Keratinocyte (primary cell): ENCODE data around the gene PER2. TPM values are rescaled to one million over a fixed set of nuclear protein-coding genes. Genes with fewer than 3 reads are reported as not detected.

Experiments
- DNase-seq: peaks from one replicate; pipeline ENCODE4 v3.0.0-alpha.2; 2011; ENCODE audit warnings: low read depth, missing footprints, low spot score
- FAIRE-seq: peaks from 2 replicates; lab custom pipeline; 2011; peaks lifted over from hg19 to GRCh38; lab: Jason Lieb, UNC
- H2AFZ ChIP-seq: 2 replicates; pipeline ENCODE4 v1.6.0; 2012; ENCODE audit warnings: low read length, control low read depth, inconsistent platforms; ENCODE audit not compliant: control insufficient read depth
- H3K27ac ChIP-seq: 2 replicates; pipeline ENCODE4 v1.5.1; 2011; ENCODE audit warnings: low read length; ENCODE audit not compliant: control insufficient read depth, insufficient read depth
- H3K27me3 ChIP-seq: 3 replicates; pipeline ENCODE4 v1.6.0; 2011; ENCODE audit warnings: low read length; ENCODE audit not compliant: control insufficient read depth, insufficient read depth; ENCODE audit errors: extremely low read depth
- H3K36me3 ChIP-seq, 2 experiments: 2 replicates in 1 of 2; 3 replicates in 1 of 2; pipeline ENCODE4 v1.5.1; 2011; ENCODE audit warnings: low read length in 2 of 2, mild to moderate bottlenecking in 1 of 2; ENCODE audit not compliant: control insufficient read depth in 2 of 2, insufficient read depth in 2 of 2; ENCODE audit errors: extremely low read depth in 1 of 2
- H3K4me1 ChIP-seq: 3 replicates; pipeline ENCODE4 v1.5.1; 2011; ENCODE audit warnings: low read length; ENCODE audit not compliant: control insufficient read depth, insufficient read depth; ENCODE audit errors: extremely low read depth
- H3K4me2 ChIP-seq: 3 replicates; pipeline ENCODE4 v1.6.0; 2011; ENCODE audit warnings: low read depth, low read length; ENCODE audit not compliant: control insufficient read depth, insufficient read depth; ENCODE audit errors: extremely low read depth
- H3K4me3 ChIP-seq, 3 experiments: fragments of 200-600 bp in 1 of 3; sonication (generic) in 1 of 3; 2 replicates in 2 of 3; 3 replicates in 1 of 3; pipeline ENCODE4 v1.5.1; 2011 to 2016; ENCODE audit warnings: low read length in 3 of 3, mild to moderate bottlenecking in 3 of 3, control low read depth in 2 of 3, inconsistent platforms in 1 of 3, low read depth in 1 of 3, mixed read lengths in 1 of 3, mixed run types in 1 of 3, moderate library complexity in 1 of 3; ENCODE audit not compliant: control insufficient read depth in 2 of 3, insufficient read depth in 2 of 3; ENCODE audit errors: extremely low read depth in 1 of 3
- H3K79me2 ChIP-seq: 2 replicates; pipeline ENCODE4 v1.6.0; 2012; ENCODE audit warnings: low read length; ENCODE audit not compliant: control insufficient read depth, insufficient read depth
- H3K9ac ChIP-seq: 3 replicates; pipeline ENCODE4 v1.6.0; 2011; ENCODE audit warnings: low read length; ENCODE audit not compliant: control insufficient read depth, insufficient read depth; ENCODE audit errors: extremely low read depth
- H3K9me1 ChIP-seq: 3 replicates; pipeline ENCODE4 v1.6.0; 2011; ENCODE audit warnings: low read length; ENCODE audit not compliant: control insufficient read depth, insufficient read depth; ENCODE audit errors: extremely low read depth
- H3K9me3 ChIP-seq: 2 replicates; pipeline ENCODE4 v1.5.1; 2012; ENCODE audit warnings: low read depth, low read length; ENCODE audit not compliant: control insufficient read depth
- H4K20me1 ChIP-seq: 3 replicates; pipeline ENCODE4 v1.6.0; 2011; ENCODE audit warnings: low read length; ENCODE audit not compliant: control insufficient read depth, insufficient read depth; ENCODE audit errors: extremely low read depth
- EZH2 ChIP-seq: IDR thresholded peaks from one replicate; pipeline ENCODE4 v1.6.1; 2012; ENCODE audit warnings: inconsistent platforms, mild to moderate bottlenecking, low read length, moderate library complexity
- dilution Hi-C: fragments of 300-500 bp; cut with MboI; formaldehyde crosslinking; loops from one replicate; pipeline ENCODE4 v1.7.0; 2020; ENCODE audit warnings: low sequenced_read_pairs; ENCODE audit not compliant: extremely low pct_ligation_motif_present
- polyA plus RNA-seq, 5 experiments: library from polyadenylated mRNA; depleted of rRNA in 3 of 5; stranded (reverse) in 3 of 5; stranded (forward) in 1 of 5; unstranded in 1 of 5; fragments of >200 nt; gene quantifications; 1 replicate in 1 of 5; 2 replicates in 3 of 5; 3 replicates in 1 of 5; pipeline versions ENCODE4 v1.2.1 to v1.2.3, GENCODE V29; 2011 to 2012; ENCODE audit warnings: missing spikeins in 2 of 5, low read depth in 1 of 5, low replicate concordance in 1 of 5
- TF ChIP-seq, protein P1 (sequence below), 3 experiments: IDR thresholded peaks in 1 of 3; conservative IDR thresholded peaks in 1 of 3; optimal IDR thresholded peaks in 1 of 3; 2 replicates in 2 of 3; 3 replicates in 1 of 3; pipeline versions ENCODE3 to v1.5.1; 2011; ENCODE audit warnings: low read length in 3 of 3, mild to moderate bottlenecking in 3 of 3, moderate library complexity in 2 of 3, control low read depth in 1 of 3, inconsistent platforms in 1 of 3; ENCODE audit not compliant: insufficient read depth in 2 of 3; ENCODE audit errors: extremely low read depth in 1 of 3

PER2 gene
- polyA plus RNA-seq, 1 donor (not counting 4 experiments of a cell fraction or from before 2014, with no cell fraction given), result 1.6 TPM

GRCh38 chr2:238296638-238297457 lies 8.4 kb upstream of the PER2 start:
- dilution Hi-C loops, result no loop called here
- FAIRE-seq (no peak), DNase-seq (no peak)
- Histone ChIP-seq H3K79me2 (no peaks in the 10 kb centered on the region), H3K4me1 (no peaks in the 10 kb centered on the region), H4K20me1 (no peaks in the 10 kb centered on the region), H3K9me1 (no peaks in the 10 kb centered on the region), H3K4me3 (no peak overlapping the region), H3K27me3 (peaks cover 14% of the 10 kb centered on the region), H3K9me3 (no peaks in the 10 kb centered on the region), H3K36me3 (no peaks in the 10 kb centered on the region), H3K4me2 (no peak overlapping the region), H3K9ac (no peak overlapping the region), H2AFZ (no peak overlapping the region), H3K27ac (no peak overlapping the region)
- TF ChIP-seq, protein P1, sequence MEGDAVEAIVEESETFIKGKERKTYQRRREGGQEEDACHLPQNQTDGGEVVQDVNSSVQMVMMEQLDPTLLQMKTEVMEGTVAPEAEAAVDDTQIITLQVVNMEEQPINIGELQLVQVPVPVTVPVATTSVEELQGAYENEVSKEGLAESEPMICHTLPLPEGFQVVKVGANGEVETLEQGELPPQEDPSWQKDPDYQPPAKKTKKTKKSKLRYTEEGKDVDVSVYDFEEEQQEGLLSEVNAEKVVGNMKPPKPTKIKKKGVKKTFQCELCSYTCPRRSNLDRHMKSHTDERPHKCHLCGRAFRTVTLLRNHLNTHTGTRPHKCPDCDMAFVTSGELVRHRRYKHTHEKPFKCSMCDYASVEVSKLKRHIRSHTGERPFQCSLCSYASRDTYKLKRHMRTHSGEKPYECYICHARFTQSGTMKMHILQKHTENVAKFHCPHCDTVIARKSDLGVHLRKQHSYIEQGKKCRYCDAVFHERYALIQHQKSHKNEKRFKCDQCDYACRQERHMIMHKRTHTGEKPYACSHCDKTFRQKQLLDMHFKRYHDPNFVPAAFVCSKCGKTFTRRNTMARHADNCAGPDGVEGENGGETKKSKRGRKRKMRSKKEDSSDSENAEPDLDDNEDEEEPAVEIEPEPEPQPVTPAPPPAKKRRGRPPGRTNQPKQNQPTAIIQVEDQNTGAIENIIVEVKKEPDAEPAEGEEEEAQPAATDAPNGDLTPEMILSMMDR (optimal IDR thresholded peaks at IDR 0.05 in 1 of 3, IDR thresholded peaks at IDR 0.05 in 1 of 3, conservative IDR thresholded peaks at IDR 0.05 in 1 of 3; ENCODE audit: extremely low read depth in 1 of 3, insufficient read depth in 2 of 3, low read length in 3 of 3), result no peak
- TF ChIP-seq EZH2, result no peak

DNA sequence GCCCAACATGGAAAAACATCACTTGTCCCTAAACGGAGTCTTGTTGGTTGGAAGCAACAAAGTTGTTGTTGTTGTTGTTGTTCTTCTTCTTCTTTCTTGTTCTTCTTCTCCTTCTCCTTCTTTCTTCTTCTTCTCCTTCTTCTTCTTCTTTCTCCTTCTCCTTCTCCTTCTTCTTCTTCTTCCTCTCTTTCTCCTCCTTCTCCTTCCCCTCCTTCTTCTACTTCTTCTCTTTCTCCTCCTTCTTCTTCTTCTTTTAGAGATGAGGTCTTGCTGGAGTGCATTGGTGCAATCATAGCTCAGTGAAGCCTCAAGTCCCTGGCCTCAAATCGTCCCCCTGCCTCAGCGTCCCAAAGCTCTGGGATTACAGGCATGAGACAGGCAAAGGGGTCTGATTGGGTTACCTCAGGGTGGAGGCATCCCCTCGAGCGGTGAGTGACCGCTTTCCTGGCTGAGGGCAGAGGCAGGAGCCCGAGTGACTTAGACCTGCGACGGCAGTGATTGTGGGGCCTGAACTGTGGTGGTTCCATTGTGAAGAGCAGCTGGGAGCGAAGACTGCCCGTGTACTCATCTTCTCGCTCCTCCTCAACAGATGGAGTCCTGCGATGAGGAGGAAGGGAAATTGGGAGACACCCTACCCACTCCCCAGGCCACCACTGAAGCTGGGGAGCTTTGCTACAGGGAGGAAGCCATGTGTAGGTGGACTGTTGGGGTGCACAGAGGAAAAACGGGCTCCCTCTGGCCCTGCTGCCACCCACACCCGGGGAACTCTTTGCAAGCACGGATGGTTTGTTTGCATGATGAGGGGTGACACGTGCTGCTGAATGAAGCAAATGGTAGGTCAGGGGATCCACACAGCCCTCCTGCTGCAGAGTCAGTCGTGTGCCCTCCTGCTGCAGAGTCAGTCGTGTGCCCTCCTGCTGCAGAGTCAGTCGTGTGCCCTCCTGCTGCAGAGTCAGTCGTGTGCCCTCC lies 7.0 kb upstream of the PER2 start:
- Histone ChIP-seq H3K4me2 (no peak overlapping the region), H3K4me3 (no peak overlapping the region), H2AFZ (no peak overlapping the region), H3K4me1 (peaks cover 8% of the 10 kb centered on the region), H3K27ac (no peak overlapping the region), H3K79me2 (no peaks in the 10 kb centered on the region), H3K9ac (no peak overlapping the region), H4K20me1 (no peaks in the 10 kb centered on the region), H3K9me1 (no peaks in the 10 kb centered on the region), H3K36me3 (no peaks in the 10 kb centered on the region), H3K9me3 (no peaks in the 10 kb centered on the region), H3K27me3 (peaks cover 14% of the 10 kb centered on the region)
- FAIRE-seq (no peak), DNase-seq (no peak)
- dilution Hi-C loops, result no loop called here
- TF ChIP-seq, protein P1 (optimal IDR thresholded peaks at IDR 0.05 in 1 of 3, IDR thresholded peaks at IDR 0.05 in 1 of 3, conservative IDR thresholded peaks at IDR 0.05 in 1 of 3; ENCODE audit: extremely low read depth in 1 of 3, insufficient read depth in 2 of 3, low read length in 3 of 3), result no peak
- TF ChIP-seq EZH2, result no peak
